Subcutaneous abdominal adipose tissue (tissue), 5 donors: ENCODE measurements around the gene SLC6A19.

Experiments
- H3K27ac ChIP-seq: one replicate; pipeline ENCODE4 v1.7.0; 2013; ENCODE audit warnings: low read depth, mild to moderate bottlenecking, inconsistent platforms, low read length, moderate library complexity
- H3K27me3 ChIP-seq, 5 donors: one replicate each; pipeline ENCODE4 v1.7.0; 2013; ENCODE audit warnings: low read length in 5 of 5, inconsistent platforms in 1 of 5; ENCODE audit not compliant: control insufficient read depth in 5 of 5, insufficient read depth in 4 of 5
- H3K36me3 ChIP-seq, 5 donors: one replicate each; pipeline ENCODE4 v1.7.0; 2013; ENCODE audit warnings: low read length in 5 of 5; ENCODE audit not compliant: control insufficient read depth in 5 of 5, insufficient read depth in 5 of 5
- H3K4me1 ChIP-seq, 5 donors: one replicate each; pipeline ENCODE4 v1.7.0; 2013; ENCODE audit warnings: low read length in 5 of 5, mild to moderate bottlenecking in 3 of 5, moderate library complexity in 1 of 5; ENCODE audit not compliant: control insufficient read depth in 5 of 5, insufficient read depth in 5 of 5
- H3K4me3 ChIP-seq, 5 donors: one replicate each; pipeline ENCODE4 v1.7.0; 2013; ENCODE audit warnings: low read length in 5 of 5, low read depth in 1 of 5
- H3K9ac ChIP-seq, 5 donors: one replicate each; pipeline ENCODE4 v1.7.0; 2013; ENCODE audit warnings: low read length in 5 of 5, mild to moderate bottlenecking in 4 of 5, moderate library complexity in 3 of 5
- H3K9me3 ChIP-seq, 5 donors: one replicate each; pipeline ENCODE4 v1.7.0; 2013; ENCODE audit warnings: low read length in 5 of 5; ENCODE audit not compliant: control insufficient read depth in 5 of 5
- donor health status: healthy.
- donor health status: healthy.
- donor health status: healthy.
- donor health status: healthy.
- donor health status: healthy.

SLC6A19 gene

DNA sequence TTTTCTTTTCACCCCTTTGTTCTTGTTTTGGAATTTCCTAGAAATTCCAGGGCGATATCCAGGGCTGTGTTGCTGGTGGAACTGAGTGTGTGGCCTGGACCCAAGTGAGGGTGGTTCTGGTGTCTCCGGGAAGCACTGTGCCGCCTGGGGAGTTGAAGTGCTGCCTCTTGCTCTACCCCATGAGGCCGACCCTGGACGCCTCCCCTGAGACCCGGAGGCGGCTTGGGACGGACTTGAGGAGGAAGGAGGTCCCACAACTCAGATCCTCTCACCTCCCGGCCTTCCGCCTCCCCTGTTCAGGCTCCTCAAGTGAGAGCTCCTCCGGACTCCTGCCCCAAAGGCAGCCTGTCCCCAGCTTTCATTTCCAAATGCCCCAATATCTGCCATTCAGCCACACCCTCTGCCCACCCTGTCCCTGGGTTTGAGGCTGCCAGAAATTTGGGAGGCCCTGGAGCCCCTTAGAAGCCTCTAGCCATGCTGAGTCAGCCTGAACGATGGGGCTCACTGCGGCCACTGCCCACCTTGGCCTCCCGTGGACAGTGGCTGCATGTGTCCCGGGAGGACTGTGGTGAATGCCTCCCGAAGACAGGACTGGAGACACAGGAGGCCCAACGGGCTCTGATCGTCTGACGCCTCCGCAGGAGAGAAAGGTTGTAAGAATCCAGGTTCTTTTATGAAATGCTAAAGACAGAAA, 42.6 kb upstream of the SLC6A19 start:
- Histone ChIP-seq H3K4me3 (no peak overlapping the region), H3K9ac (no peak overlapping the region), H3K9me3 (peaks cover 2 to 7% (median 5%) of the 10 kb centered on the region in 5 donors), H3K4me1 (peaks cover 0 to 9% (median 0%) of the 10 kb centered on the region in 5 donors), H3K36me3 (no peaks in the 10 kb centered on the region), H3K27ac (no peak overlapping the region), H3K27me3 (peaks cover 27 to 42% (median 36%) of the 10 kb centered on the region in 5 donors)

DNA sequence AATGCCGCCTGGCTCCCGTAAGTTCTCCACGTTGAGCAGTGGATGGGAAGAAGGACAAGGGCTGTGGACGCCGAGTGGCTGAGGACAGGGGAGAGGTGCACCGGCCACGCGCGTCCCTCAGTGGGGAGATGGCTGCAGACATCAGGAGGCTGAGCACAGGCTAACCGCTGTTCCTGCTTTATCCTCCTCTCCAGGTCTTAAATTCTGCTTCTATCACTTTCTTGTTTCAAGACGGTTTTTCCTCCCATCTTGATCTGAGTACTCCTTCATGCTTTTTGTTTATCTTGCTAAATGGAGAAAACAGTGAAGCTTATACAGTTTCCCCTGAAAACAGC, 42.1 kb upstream of the SLC6A19 start:
- no peak overlapping the region for H3K4me3 ChIP-seq
- peaks cover 2 to 7% (median 5%) of the 10 kb centered on the region in 5 donors for H3K9me3 ChIP-seq
- no peak overlapping the region for H3K9ac ChIP-seq
- H3K4me1 ChIP-seq, result peaks cover 0 to 9% (median 0%) of the 10 kb centered on the region in 5 donors
- H3K27ac ChIP-seq, result no peak overlapping the region
- peaks cover 26 to 37% (median 32%) of the 10 kb centered on the region in 5 donors for H3K27me3 ChIP-seq
- H3K36me3 ChIP-seq, result no peaks in the 10 kb centered on the region

DNA sequence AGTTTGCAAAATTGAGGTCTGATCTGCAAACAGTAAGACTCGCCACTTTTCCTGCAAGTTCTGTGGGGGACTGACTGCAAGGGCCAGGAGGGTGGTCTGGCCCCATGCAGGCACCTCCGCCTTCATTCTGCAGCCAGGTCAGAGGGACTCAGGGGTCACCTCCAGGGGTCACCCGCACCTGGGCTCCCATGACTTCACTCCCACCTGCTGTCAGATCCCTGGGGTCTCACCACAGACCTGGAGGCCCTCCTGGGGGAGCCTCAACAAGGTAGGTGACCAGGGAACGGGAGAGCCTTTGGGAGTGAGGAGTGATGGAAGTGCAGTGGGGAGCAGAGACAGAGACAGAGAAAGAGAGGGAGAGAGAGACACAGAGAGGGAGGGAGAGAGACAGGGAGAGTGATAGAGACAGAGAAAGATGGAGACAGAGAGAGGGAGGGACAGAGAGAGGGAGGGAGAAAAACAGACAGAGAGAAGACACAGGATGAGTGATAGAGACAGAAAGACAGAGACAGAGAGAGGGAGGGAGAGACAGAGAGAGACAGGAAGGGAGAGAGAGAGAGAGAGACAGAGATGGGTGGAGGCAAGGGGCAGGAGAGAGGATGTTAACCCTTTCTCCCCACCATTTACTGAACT, 41.5 kb upstream of the SLC6A19 start:
- Histone ChIP-seq H3K27me3 (peaks cover 21 to 32% (median 27%) of the 10 kb centered on the region in 5 donors), H3K4me3 (no peak overlapping the region), H3K36me3 (no peaks in the 10 kb centered on the region), H3K27ac (no peak overlapping the region), H3K9me3 (peaks cover 2 to 7% (median 5%) of the 10 kb centered on the region in 5 donors), H3K9ac (no peak overlapping the region), H3K4me1 (peaks cover 0 to 9% (median 0%) of the 10 kb centered on the region in 5 donors)

DNA sequence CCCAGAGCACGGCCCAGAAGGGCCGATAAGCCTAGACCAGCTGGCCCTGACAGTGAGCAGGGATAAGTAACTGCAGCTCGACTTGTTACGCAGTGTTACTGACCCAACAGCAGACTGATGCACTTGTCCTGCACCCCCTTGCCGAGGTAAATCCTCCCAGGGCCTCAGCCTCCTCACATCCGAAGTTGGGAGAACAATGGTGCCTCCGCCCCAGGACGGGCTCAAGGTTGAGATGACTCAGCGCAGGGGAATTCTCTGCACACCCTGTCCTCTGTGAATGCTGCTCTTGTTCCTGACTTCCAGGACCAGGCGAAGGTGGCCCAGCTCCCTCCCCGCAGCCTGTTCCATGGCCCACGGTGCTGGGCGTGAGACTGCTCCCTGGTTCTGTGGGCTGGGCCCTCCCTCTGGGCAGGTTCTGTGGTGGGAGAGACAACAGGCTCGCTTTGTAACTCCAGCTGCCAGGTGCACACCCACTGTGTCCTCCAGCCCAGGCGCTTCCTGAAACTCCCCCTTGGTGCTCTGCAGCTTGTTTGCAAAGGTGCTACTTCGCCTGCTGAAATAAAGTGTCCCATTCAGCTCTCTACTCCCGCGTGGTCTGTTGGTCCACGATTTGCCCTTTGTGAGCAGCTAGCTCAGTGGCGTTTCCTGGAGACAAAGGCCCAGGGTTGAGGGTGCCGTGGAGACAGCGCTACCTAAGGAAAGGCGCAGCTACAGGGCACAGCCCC, 40.1 kb upstream of the SLC6A19 start:
- peaks cover 2 to 7% (median 5%) of the 10 kb centered on the region in 5 donors for H3K9me3 ChIP-seq
- H3K36me3 ChIP-seq, result no peaks in the 10 kb centered on the region
- H3K9ac ChIP-seq, result no peak overlapping the region
- no peak overlapping the region for H3K27ac ChIP-seq
- peaks cover 18 to 26% (median 25%) of the 10 kb centered on the region in 5 donors for H3K27me3 ChIP-seq
- peaks cover 0 to under 1% (median 0%) of the 10 kb centered on the region in 5 donors for H3K4me1 ChIP-seq
- no peak overlapping the region for H3K4me3 ChIP-seq

DNA sequence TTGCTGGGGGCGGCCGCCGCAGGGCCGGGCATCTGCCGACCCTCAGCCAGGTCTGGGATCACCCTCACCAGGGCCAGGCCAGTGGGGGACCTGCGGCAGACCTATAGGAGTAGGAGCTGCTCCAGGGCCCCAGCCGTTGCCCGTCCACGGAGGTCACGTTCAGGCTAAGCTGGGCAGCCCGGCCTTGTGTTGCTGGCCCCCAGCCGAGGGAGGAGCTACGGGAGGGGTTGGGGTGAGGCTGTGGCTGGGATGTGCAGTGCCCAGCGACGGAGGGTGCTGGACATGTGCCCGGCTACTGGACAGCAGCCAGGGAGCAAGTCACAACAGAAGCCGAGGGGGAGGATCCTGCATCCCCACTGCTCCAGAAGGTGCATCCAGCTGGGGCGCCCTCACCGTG, 39.6 kb upstream of the SLC6A19 start:
- Histone ChIP-seq H3K27ac (no peak overlapping the region), H3K4me3 (no peak overlapping the region), H3K9me3 (peaks cover under 1 to 2% (median 1%) of the 10 kb centered on the region in 5 donors), H3K36me3 (no peaks in the 10 kb centered on the region), H3K27me3 (peaks cover 12 to 23% (median 20%) of the 10 kb centered on the region in 5 donors), H3K4me1 (no peaks in the 10 kb centered on the region), H3K9ac (no peak overlapping the region)

DNA sequence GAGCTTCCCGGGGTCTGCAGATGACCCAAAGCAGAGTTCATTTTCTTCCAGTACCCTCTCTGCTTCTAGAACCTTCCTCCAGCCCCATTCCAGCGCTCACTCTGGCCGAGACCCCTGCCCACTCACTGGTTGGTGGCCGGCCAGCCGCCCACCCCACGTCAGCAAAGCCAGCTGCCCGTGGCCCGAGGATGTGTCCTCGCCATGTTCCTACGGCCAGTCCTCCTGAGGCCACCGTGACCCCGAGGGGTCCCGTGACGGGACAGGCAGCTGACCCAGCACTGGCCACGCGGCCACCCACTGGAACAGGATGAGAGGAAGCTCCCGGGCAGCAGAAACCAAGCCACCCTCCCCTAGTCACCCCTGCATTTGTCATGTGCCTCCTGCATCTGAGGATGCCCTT, 39.1 kb upstream of the SLC6A19 start:
- Histone ChIP-seq H3K9me3 (no peaks in the 10 kb centered on the region), H3K9ac (no peak overlapping the region), H3K4me3 (no peak overlapping the region), H3K4me1 (no peaks in the 10 kb centered on the region), H3K36me3 (no peaks in the 10 kb centered on the region), H3K27me3 (peaks cover 10 to 20% (median 16%) of the 10 kb centered on the region in 5 donors), H3K27ac (no peak overlapping the region)

DNA sequence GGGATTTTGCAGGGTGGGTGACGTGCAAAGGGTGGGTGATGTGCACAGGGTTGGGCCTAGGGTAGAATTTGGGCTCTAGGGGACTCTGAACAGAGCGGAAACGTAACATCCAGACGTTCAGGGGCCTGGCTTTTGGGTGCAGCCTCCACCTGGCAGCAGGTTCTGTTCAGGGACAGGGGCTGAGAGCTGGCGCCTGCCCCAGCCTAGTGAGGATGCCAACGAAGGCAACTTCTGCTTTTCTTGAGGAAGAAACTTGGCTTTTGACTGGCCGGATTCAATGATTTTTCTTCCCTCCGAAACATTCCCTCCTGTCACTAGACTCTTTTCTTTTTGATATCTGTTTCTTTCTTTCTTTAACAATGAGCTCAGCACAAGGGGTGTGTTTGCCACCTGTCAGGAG, 38.6 kb upstream of the SLC6A19 start:
- H3K9me3 ChIP-seq, result no peaks in the 10 kb centered on the region
- H3K27ac ChIP-seq, result no peak overlapping the region
- H3K4me1 ChIP-seq, result peaks cover 0 to 4% (median under 1%) of the 10 kb centered on the region in 5 donors
- no peak overlapping the region for H3K4me3 ChIP-seq
- no peaks in the 10 kb centered on the region for H3K36me3 ChIP-seq
- no peak overlapping the region for H3K9ac ChIP-seq
- peaks cover 13 to 20% (median 17%) of the 10 kb centered on the region in 5 donors for H3K27me3 ChIP-seq

DNA sequence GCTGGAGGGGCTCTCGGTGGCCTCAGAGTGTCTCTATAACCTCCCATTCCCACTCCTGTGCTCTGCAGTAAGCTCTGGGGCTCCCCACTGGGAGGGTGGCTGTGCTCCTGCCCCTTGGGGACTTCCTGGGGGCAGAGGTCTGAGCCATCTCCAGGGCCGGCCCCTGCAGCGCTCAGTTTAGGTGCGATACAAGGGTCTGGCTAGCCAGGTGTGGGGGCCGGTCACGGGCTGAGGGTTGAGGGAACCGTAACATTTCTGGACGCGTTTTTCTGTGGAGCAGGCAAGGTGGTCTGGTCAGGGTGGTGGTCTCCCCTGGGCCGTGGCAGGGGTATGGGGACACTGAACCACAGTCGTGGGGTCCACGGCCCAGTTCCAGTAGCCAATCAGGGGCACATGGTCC, 38.0 kb upstream of the SLC6A19 start:
- Histone ChIP-seq H3K4me1 (peaks cover 5 to 10% (median 7%) of the 10 kb centered on the region in 5 donors), H3K9ac (no peak overlapping the region), H3K36me3 (no peaks in the 10 kb centered on the region), H3K9me3 (no peaks in the 10 kb centered on the region), H3K27ac (no peak overlapping the region), H3K27me3 (peaks cover 14 to 22% (median 19%) of the 10 kb centered on the region in 5 donors), H3K4me3 (no peak overlapping the region)

DNA sequence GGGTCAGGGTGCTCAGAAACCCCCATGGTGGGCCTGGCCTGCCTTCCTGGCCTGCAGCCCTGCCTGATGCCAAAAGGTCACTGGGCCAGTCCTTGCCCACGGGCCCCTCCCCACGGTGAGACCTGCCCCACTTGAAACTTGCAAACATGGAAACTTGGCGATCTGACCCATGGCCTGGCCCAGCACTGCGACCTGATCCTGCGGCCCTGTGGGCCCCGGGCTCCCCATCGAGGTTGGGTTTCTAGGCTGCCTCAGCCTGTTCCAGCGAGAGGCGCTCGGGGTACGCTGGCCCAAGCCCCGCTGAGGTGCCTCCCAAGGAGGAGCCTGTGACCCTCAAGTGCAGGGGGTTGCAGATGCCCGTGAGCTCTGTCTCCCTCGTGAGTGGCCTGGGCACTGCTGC, 37.5 kb upstream of the SLC6A19 start:
- Histone ChIP-seq H3K27me3 (peaks cover 13 to 19% (median 18%) of the 10 kb centered on the region in 5 donors), H3K9ac (no peak overlapping the region), H3K36me3 (no peaks in the 10 kb centered on the region), H3K9me3 (no peaks in the 10 kb centered on the region), H3K4me1 (peaks cover 5 to 13% (median 9%) of the 10 kb centered on the region in 5 donors), H3K4me3 (no peak overlapping the region), H3K27ac (no peak overlapping the region)
